ENCODE data around the gene ADD1. TPM values are rescaled to one million over a fixed set of nuclear protein-coding genes. Genes with fewer than 3 reads are reported as not detected.

The ADD1 gene
- total RNA-seq, 4 donors from 2014 or later: 155 to 269 (median 177) TPM

GRCh38 chr4:2806390-2807355 is 37.0 kb upstream of the ADD1 start:
- ATAC-seq (ENCODE audit: low FRiP score) (peak; percentile 17), DNase-seq (ENCODE audit: low spot score) (no peak)
- TF ChIP-seq CTCF (IDR thresholded peaks at IDR 0.05): no peak

GRCh38 chr4:2807571-2807970 is 36.1 kb upstream of the ADD1 start:
- TF ChIP-seq CTCF (IDR thresholded peaks at IDR 0.05): no peak
- ATAC-seq (ENCODE audit: low FRiP score) (no peak), DNase-seq (ENCODE audit: low spot score) (no peak)

DNA sequence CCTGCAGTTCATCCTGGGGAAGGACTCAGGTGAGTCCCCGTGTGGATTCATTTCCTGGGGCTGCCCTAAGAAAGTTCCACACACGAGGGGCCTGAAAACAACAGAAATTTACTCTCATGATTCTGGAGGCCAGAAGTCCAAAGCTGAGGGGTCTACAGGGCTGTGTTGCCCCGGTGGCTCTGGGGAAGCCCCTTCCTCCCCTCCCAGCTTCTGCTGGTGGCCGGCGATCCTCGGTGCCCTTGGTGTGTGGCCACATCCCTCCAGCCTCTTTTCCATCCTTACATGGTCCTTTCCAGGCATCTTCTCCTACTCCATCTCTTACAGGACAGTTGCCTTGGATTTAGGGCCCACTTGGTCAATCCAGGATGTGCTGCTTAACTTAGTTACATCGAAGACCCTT is 35.6 kb upstream of the ADD1 start:
- ATAC-seq (ENCODE audit: low FRiP score): no peak
- DNase-seq (ENCODE audit: low spot score): no peak
- no peak for TF ChIP-seq CTCF (IDR thresholded peaks at IDR 0.05)

GRCh38 chr4:2809610-2810180 is 33.9 kb upstream of the ADD1 start:
- DNase-seq (ENCODE audit: low spot score) (no peak), ATAC-seq (ENCODE audit: low FRiP score) (no peak)
- no peak for TF ChIP-seq CTCF (IDR thresholded peaks at IDR 0.05)

GRCh38 chr4:2810388-2810787 is 33.3 kb upstream of the ADD1 start:
- TF ChIP-seq CTCF (IDR thresholded peaks at IDR 0.05): no peak
- no peak for DNase-seq (ENCODE audit: low spot score)

GRCh38 chr4:2811830-2812611 is 31.6 kb upstream of the ADD1 start:
- no peak for TF ChIP-seq CTCF (IDR thresholded peaks at IDR 0.05)
- no peak for DNase-seq (ENCODE audit: low spot score)
- ATAC-seq (ENCODE audit: low FRiP score): no peak

More at GRCh38 chr4:2810388-2810787, 33.3 kb upstream of the ADD1 start:
- no peak for ATAC-seq (ENCODE audit: low FRiP score)
